ENCODE data around the gene GABRD.

GRCh38 chr1:2031546-2032540, 12.7 kb downstream of the GABRD start:
- TF ChIP-seq CTCF (conservative IDR thresholded peaks at IDR 0.05) = no peak
- no peak for TF ChIP-seq EZH2 (IDR thresholded peaks at IDR 0.05; ENCODE audit: low read depth)

Data from PC-9 (cell line).